Testis (tissue), 3 donors: ENCODE results near the gene FBXL12. TPM values are rescaled to one million over a fixed set of nuclear protein-coding genes. Genes with fewer than 3 reads are reported as not detected.

Experiments used
- DNase-seq: peaks from one replicate; pipeline ENCODE4 v3.0.0-alpha.2; 2019
- H3K27ac ChIP-seq, 2 donors: fragments of 200-600 bp; sonication (generic); one replicate each; pipeline ENCODE4 v1.5.1; 2019
- H3K27me3 ChIP-seq: fragments of 200-600 bp; sonication (generic); one replicate; pipeline ENCODE4 v1.5.1; 2019
- H3K36me3 ChIP-seq: fragments of 200-600 bp; sonication (generic); one replicate; pipeline ENCODE4 v1.5.1; 2017; ENCODE audit warnings: low read depth; ENCODE audit errors: missing control alignments
- H3K4me1 ChIP-seq: fragments of 200-600 bp; sonication (generic); one replicate; pipeline ENCODE4 v1.5.1; 2019
- H3K4me3 ChIP-seq, 2 donors: fragments of 200-600 bp; sonication (generic); one replicate each; pipeline ENCODE4 v1.5.1; 2017 to 2019
- H3K9me3 ChIP-seq: fragments of 200-600 bp; sonication (generic); one replicate; pipeline ENCODE4 v1.5.1; 2017
- POLR2A ChIP-seq: fragments of 450-650 bp; IDR thresholded peaks from one replicate; pipeline ENCODE4 v1.6.1; 2017; ENCODE audit warnings: antibody characterized with exemption, mild to moderate bottlenecking, moderate library complexity
- WGBS, 2 donors: methylation state at CpG; one replicate each; pipeline ENCODE4 v1.1.5; 2018; 5-methylcytosine and 5-hydroxymethylcytosine counted together
- intact Hi-C: fragments of 100-400 bp; cut with DNase I; formaldehyde crosslinking; loops from one replicate; pipeline ENCODE4 v1.15.1; 2023; ENCODE audit warnings: low total_unique reads
- polyA plus RNA-seq: library from polyadenylated mRNA; stranded (reverse); fragments of 350-450 nt; fragmentation: Illumina TruSeq; extraction: RNeasy Lipid Tissue Mini Kit (QIAGEN cat#74804); gene quantifications from one replicate; pipeline ENCODE4 v1.2.3, GENCODE V29; 2014; ENCODE audit warnings: low read depth, low replicate concordance; ENCODE audit not compliant: insufficient read depth
- total RNA-seq, 2 donors: library from RNA; depleted of rRNA; stranded (reverse); fragments of >200 nt; gene quantifications; one replicate each; pipeline ENCODE4 v1.2.3, GENCODE V29; 2016
- TF ChIP-seq, protein P1 (sequence below), 3 experiments: fragments of 450-650 bp in 2 of 3; fragments of 200-600 bp in 1 of 3; sonication (generic) in 1 of 3; IDR thresholded peaks; one replicate each; pipeline ENCODE4 v1.5.1; 2016 to 2019; ENCODE audit warnings: antibody characterized with exemption in 3 of 3, mild to moderate bottlenecking in 2 of 3, moderate library complexity in 1 of 3

Gene FBXL12
- total and polyA plus RNA-seq, 3 donors from 2014 or later: 24.7 to 42.6 (median 38.7) TPM

DNA sequence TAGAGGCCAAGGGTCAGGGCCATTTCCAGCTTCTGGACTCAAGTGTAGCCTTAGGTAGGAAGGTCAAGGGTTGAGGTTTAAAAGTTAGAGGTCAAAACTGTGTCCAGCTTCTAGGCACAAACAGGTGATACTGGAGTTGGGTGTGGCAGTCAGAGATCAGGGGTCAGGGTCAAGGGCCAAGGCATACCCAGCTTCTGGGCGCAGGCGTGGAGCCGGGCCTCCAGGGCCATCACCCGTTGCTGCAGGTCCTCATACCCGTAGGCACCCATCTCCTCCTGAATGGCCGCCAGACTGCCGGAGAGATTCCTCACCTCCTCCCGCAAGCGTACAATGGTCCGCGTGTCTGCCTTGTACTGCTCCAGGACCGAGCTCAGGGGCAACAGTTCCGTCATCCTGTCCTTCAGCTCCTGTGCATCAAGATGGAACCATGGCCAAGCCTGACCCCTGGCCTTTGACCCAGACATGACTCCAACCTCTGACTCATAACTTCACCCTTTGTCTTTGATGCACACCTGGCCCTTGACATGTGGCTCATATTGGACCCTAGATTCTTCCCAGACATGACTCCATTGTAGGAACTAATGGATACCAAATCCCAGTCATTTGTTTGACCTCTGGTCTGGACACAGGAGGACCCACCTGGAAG is 38.3 kb upstream of the FBXL12 start:
- no peaks in the 10 kb centered on the region for H3K27me3 ChIP-seq
- no peak for TF ChIP-seq POLR2A
- TF ChIP-seq, protein P1, sequence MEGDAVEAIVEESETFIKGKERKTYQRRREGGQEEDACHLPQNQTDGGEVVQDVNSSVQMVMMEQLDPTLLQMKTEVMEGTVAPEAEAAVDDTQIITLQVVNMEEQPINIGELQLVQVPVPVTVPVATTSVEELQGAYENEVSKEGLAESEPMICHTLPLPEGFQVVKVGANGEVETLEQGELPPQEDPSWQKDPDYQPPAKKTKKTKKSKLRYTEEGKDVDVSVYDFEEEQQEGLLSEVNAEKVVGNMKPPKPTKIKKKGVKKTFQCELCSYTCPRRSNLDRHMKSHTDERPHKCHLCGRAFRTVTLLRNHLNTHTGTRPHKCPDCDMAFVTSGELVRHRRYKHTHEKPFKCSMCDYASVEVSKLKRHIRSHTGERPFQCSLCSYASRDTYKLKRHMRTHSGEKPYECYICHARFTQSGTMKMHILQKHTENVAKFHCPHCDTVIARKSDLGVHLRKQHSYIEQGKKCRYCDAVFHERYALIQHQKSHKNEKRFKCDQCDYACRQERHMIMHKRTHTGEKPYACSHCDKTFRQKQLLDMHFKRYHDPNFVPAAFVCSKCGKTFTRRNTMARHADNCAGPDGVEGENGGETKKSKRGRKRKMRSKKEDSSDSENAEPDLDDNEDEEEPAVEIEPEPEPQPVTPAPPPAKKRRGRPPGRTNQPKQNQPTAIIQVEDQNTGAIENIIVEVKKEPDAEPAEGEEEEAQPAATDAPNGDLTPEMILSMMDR (IDR thresholded peaks at IDR 0.05): no peak
- WGBS, 2 donors: 94% methylated on average over 12 to 13 of the region's 13 CpGs
- no peaks in the 10 kb centered on the region for H3K4me1 ChIP-seq
- no peaks in the 10 kb centered on the region for H3K36me3 ChIP-seq
- no peak for DNase-seq
- intact Hi-C loops: no loop called here
- H3K4me3 ChIP-seq: no peak overlapping the region
- no peak overlapping the region for H3K27ac ChIP-seq
- H3K9me3 ChIP-seq: no peaks in the 10 kb centered on the region

DNA sequence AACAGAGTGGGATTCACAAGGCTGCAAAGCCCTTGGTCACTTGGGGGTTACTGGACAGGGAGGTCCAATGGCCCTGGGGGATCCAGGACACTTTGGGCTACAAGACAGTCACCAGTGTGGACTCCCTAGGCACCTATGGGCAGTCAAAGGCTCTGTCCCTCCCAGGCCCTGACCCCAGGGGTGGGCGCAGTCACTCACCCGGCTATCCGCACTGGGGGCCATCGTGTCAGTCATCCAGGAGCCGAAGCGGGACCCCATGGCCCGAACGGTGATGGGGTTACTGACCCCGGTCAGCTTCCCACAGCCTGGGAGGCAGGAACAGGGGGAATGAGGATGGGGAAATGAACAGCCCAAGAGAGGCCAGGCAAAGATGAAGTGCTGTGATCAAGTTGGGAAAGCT is 37.7 kb upstream of the FBXL12 start:
- Histone ChIP-seq H3K36me3 (no peaks in the 10 kb centered on the region), H3K4me3 (no peak overlapping the region), H3K27ac (no peak overlapping the region), H3K4me1 (no peaks in the 10 kb centered on the region), H3K9me3 (no peaks in the 10 kb centered on the region), H3K27me3 (no peaks in the 10 kb centered on the region)
- WGBS, 2 donors: 91 to 98% methylated on average over 6 to 9 of the region's 9 CpGs
- intact Hi-C loops: no loop called here
- no peak for TF ChIP-seq POLR2A
- TF ChIP-seq, protein P1 (IDR thresholded peaks at IDR 0.05): no peak
- no peak for DNase-seq

DNA sequence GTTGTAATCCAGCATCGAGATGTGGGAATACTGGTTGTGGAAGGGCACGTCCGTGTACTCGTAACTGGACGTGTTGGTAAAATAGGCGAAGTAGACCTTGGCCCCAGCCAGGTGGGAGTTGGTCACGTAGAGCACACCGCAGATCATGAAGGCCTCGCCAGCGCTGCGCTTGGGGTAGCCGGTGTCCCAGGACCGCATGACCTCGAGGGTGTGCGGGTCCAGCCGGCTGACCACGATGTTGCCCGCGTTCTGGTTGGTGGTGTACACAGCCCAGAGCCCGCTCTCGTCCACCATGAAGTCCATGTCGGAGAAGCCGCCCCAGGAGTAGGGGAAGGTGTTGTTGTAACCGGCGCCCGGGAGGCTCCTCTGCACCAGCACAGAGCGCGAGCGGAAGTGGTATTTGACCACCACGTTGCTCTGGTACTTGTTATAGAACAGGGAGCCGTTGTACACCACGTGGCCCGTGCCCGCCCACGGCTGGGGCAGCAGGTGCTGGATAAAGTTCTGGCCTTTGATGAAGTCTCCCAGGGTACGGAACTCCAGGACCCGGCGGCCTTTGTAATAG is 35.5 kb upstream of the FBXL12 start:
- no peak for TF ChIP-seq POLR2A
- TF ChIP-seq, protein P1 (IDR thresholded peaks at IDR 0.05): no peak
- Histone ChIP-seq H3K9me3 (no peaks in the 10 kb centered on the region), H3K4me1 (no peaks in the 10 kb centered on the region), H3K4me3 (no peak overlapping the region), H3K36me3 (no peaks in the 10 kb centered on the region), H3K27me3 (no peaks in the 10 kb centered on the region), H3K27ac (no peak overlapping the region)
- intact Hi-C loops: no loop called here
- 95 to 96% methylated on average over 25 to 38 of the region's 38 CpGs for WGBS, 2 donors
- no peak for DNase-seq

DNA sequence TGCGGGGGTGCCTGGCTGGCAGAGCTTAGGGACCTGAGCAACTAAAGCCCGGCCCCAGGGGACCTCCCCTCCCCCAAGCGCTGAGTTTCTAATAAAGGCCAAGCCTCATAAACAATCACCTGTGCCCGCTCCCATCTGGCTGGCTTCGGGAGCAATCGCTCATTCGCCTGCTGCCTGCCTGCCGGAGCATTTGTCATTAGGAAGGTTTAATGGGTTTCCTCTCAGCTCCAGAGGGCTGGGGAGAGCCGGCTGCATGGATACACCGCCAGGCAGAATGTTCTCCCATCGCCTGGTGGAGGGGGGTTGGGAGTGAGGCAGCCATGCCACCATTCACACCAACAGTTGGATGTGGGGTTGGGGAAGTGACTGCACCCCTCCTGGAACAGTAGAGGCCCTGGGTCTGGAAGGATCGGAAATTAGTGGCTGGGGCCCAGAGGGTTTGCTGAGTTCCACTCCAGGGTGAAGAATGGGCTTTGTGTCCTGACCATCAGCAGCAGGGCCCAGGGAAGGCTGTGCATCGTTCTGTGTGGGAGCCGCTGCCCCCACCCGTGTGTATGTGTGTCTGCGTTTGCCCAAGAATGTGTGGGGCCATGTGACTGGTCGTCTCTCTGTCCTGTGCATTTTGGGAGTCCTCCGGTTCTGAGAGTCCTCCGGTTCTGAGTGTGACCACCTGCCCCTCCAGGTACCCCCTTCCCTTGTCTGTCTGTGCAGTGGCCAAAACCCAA is 31.5 kb upstream of the FBXL12 start:
- no peak overlapping the region for H3K27ac ChIP-seq
- intact Hi-C loops: no loop called here
- H3K4me3 ChIP-seq: no peak overlapping the region
- DNase-seq: no peak
- H3K36me3 ChIP-seq: no peaks in the 10 kb centered on the region
- H3K27me3 ChIP-seq: no peaks in the 10 kb centered on the region
- WGBS, 2 donors: 69 to 76% methylated on average over 19 of the region's 19 CpGs
- no peaks in the 10 kb centered on the region for H3K9me3 ChIP-seq
- TF ChIP-seq, protein P1 (IDR thresholded peaks at IDR 0.05): no peak
- no peak for TF ChIP-seq POLR2A
- H3K4me1 ChIP-seq: peaks cover 17% of the 10 kb centered on the region
